ENCODE data around the gene APOBEC3C.
"Not testable (repeated sequence)": the region's sequence is repeated elsewhere in the genome, so short reads cannot be mapped to it uniquely, and the experiment has no call there.

Gene APOBEC3C

DNA sequence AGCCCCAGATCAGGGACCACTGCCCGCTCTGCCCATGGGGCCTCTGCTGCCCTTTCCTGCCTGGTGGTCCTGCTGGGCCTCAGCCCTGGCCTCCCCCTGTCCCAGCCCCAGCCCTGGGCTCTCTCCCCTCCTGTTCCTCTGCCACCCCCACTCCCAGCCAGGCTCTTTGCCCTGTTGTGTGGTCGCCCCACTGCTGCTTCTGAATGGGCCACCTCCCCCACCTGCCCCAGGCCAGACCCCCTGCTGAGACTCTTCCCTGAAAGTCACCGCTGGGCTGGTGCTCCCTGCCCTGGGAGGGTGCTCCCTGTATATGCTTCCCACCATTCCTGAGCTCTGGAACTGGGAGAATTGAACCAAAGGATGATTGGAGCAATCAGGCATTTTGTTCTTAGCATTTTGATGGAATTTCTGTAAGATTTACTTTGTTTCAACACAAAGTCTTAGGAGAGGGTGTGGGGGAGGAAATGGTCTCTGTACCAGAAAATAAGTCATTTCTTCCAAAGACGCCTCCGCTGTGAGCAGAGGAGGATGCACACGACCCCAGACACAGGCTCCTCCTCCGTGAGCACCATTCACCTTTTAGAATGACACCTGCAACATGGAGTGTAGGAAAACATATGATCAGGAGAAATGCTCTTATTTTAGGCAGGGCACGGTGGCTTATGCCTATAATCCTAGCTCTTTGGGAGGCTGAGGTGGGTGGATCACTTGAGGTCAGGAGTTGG is 26.7 kb upstream of the APOBEC3C start:
- Histone ChIP-seq H3K36me3 (ENCODE audit: control insufficient read depth, insufficient read depth, low read length) (no peaks in the 10 kb centered on the region), H3K27me3 (ENCODE audit: control insufficient read depth, insufficient read depth, low read length) (no peaks in the 10 kb centered on the region), H3K4me1 (ENCODE audit: control insufficient read depth, insufficient read depth, low read length) (no peaks in the 10 kb centered on the region), H3K4me3 (ENCODE audit: low read length) (no peak overlapping the region), H3K27ac (ENCODE audit: low read depth, low read length) (no peak overlapping the region), H3K9ac (ENCODE audit: low read length) (no peak overlapping the region)

DNA sequence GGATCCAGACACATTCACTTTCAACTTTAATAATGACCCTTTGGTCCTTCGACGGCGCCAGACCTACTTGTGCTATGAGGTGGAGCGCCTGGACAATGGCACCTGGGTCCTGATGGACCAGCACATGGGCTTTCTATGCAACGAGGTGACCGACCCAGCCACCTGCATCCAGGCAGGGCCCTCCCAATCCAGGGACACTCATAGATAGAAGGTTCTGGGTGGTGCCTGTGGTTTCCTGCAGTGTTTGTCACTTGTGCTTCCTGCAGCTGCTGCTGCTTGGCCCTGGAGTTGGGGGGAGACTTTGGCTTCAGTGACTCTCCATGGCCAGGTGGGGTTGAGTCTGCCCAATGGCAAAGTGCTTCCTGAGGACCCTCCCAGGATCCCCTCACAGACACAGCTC is 24.6 kb upstream of the APOBEC3C start:
- Histone ChIP-seq H3K27me3 (ENCODE audit: control insufficient read depth, insufficient read depth, low read length) (no peaks in the 10 kb centered on the region), H3K9ac (ENCODE audit: low read length) (no peak overlapping the region), H3K4me3 (ENCODE audit: low read length) (no peak overlapping the region), H3K36me3 (ENCODE audit: control insufficient read depth, insufficient read depth, low read length) (no peaks in the 10 kb centered on the region), H3K27ac (ENCODE audit: low read depth, low read length) (no peak overlapping the region), H3K4me1 (ENCODE audit: control insufficient read depth, insufficient read depth, low read length) (no peaks in the 10 kb centered on the region)

DNA sequence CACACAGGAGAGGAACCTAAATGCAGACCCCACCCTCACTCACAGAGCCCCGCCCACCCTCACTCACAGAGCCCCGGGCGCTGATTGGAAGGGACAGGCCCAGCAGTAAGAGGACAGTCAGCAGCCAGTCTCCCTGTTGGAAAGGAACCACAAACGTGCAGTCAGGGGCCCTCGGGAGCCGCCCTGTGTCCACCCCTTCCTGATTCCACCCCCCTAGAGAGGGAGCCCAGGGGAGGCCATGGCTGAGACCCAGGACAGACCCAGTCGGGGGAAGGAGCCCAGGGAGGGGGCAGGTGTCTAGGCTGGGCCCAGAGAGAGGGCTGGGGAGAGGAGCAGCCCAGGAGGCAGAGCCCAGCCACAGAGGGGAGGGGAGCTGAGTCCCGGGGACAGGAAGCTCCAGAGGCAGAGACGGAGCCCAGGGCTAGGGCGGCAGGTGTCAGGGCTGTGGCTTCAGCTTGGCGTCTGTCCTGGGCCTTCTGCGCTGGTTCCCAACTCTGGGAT is 21.1 kb upstream of the APOBEC3C start:
- H3K27me3 ChIP-seq (ENCODE audit: control insufficient read depth, insufficient read depth, low read length); H3K9ac ChIP-seq (ENCODE audit: low read length); H3K36me3 ChIP-seq (ENCODE audit: control insufficient read depth, insufficient read depth, low read length); H3K27ac ChIP-seq (ENCODE audit: low read depth, low read length); H3K4me1 ChIP-seq (ENCODE audit: control insufficient read depth, insufficient read depth, low read length); H3K4me3 ChIP-seq (ENCODE audit: low read length): not testable (repeated sequence)

DNA sequence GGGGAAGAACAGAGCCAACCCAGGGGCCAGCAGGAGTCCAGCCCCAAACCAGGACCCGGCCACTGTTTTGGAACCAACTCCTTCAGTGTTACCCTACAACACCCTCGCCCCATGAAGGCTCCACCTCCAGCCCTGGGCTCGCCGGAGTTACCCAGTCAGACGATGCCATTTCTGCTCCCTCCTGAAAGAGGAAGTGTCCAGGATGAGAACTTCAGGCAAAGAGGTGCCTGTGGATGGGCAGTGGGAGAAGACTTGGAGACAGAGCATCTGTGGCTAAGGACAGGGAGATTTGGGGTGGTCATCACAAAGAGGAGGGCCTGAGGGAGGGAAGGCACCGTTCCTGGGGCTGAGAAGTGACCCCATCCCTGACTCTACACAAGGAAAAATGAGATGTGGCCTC is 18.0 kb upstream of the APOBEC3C start:
- no peak overlapping the region for H3K27ac ChIP-seq (ENCODE audit: low read depth, low read length)
- peaks cover 3% of the 10 kb centered on the region for H3K27me3 ChIP-seq (ENCODE audit: control insufficient read depth, insufficient read depth, low read length)
- no peaks in the 10 kb centered on the region for H3K4me1 ChIP-seq (ENCODE audit: control insufficient read depth, insufficient read depth, low read length)
- H3K4me3 ChIP-seq (ENCODE audit: low read length): no peak overlapping the region
- H3K36me3 ChIP-seq (ENCODE audit: control insufficient read depth, insufficient read depth, low read length): no peaks in the 10 kb centered on the region
- H3K9ac ChIP-seq (ENCODE audit: low read length): no peak overlapping the region

DNA sequence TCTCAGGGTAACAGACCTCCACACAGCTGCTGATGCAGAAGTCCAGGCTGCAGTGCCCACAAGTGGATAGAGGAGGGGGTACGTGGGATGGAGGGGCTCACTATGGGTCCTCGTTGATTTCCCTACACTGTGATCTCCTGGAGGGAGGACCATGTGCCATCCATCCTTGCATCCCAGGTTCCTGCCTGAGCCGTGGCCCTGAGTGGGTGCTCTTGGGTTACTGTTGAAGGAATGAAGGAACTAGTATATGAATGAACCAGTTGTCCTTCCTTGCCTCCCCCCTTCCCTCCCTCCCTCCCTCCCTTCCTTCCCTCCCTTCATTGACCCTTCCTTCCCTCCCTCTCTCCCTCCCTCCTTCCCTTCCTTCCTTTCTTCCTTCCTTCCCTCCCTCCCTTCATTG is 16.5 kb upstream of the APOBEC3C start:
- Histone ChIP-seq H3K27ac (ENCODE audit: low read depth, low read length) (no peak overlapping the region), H3K4me1 (ENCODE audit: control insufficient read depth, insufficient read depth, low read length) (no peaks in the 10 kb centered on the region), H3K4me3 (ENCODE audit: low read length) (no peak overlapping the region), H3K27me3 (ENCODE audit: control insufficient read depth, insufficient read depth, low read length) (peaks cover 3% of the 10 kb centered on the region), H3K9ac (ENCODE audit: low read length) (no peak overlapping the region), H3K36me3 (ENCODE audit: control insufficient read depth, insufficient read depth, low read length) (no peaks in the 10 kb centered on the region)

DNA sequence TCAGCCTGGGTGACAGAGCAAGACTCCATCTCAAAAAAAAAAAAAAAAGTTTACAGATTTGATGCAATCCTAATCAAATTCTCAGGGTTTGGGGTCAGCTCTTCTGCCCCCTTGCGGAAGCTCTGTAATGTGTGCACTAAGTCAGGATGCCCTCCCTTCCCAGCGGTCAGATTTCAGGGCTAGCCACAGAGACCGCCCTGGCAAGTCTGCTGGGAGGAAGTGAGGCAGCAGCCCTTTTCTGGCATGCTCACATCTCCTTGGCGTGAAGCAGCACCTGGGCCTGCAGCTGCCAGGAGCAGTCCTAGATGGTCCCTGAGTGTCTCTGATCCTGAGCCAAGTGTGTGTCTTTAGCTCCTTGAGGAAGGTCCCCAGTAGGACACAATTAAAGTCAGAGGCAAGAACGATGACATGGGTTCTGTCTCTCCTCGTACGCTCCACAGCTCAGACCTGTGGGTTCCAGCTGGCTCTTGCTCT is 10.9 kb upstream of the APOBEC3C start:
- H3K4me3 ChIP-seq (ENCODE audit: low read length): no peak overlapping the region
- H3K27ac ChIP-seq (ENCODE audit: low read depth, low read length): no peak overlapping the region
- no peaks in the 10 kb centered on the region for H3K36me3 ChIP-seq (ENCODE audit: control insufficient read depth, insufficient read depth, low read length)

DNA sequence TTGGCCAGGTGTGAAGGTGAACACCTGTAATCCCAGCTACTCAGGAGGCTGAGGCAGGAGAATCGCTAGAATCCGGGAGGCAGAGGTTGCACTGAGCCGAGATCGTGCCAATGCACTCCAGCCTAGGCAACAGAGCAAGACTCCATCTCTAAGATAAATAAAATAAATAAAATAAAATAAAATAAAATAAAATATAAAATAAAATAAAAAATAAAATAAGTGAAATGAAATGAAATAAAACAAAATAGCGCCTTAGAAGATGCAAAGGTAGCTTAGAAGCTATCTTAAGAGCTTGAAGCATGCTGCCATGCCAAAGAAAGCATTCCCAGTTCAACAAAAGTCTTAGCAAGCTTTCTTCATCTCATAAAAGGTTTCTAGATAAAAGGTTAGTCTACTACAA is 6.9 kb upstream of the APOBEC3C start:
- no peak overlapping the region for H3K27ac ChIP-seq (ENCODE audit: low read depth, low read length)
- H3K27me3 ChIP-seq (ENCODE audit: control insufficient read depth, insufficient read depth, low read length): no peaks in the 10 kb centered on the region
- H3K9ac ChIP-seq (ENCODE audit: low read length): no peak overlapping the region
- H3K4me1 ChIP-seq (ENCODE audit: control insufficient read depth, insufficient read depth, low read length): no peaks in the 10 kb centered on the region
- no peak overlapping the region for H3K4me3 ChIP-seq (ENCODE audit: low read length)
- H3K36me3 ChIP-seq (ENCODE audit: control insufficient read depth, insufficient read depth, low read length): no peaks in the 10 kb centered on the region

More for the DNA sequence above, 10.9 kb upstream of the APOBEC3C start:
- Histone ChIP-seq H3K27me3 (ENCODE audit: control insufficient read depth, insufficient read depth, low read length) (no peaks in the 10 kb centered on the region), H3K9ac (ENCODE audit: low read length) (no peak overlapping the region), H3K4me1 (ENCODE audit: control insufficient read depth, insufficient read depth, low read length) (no peaks in the 10 kb centered on the region)

DNA sequence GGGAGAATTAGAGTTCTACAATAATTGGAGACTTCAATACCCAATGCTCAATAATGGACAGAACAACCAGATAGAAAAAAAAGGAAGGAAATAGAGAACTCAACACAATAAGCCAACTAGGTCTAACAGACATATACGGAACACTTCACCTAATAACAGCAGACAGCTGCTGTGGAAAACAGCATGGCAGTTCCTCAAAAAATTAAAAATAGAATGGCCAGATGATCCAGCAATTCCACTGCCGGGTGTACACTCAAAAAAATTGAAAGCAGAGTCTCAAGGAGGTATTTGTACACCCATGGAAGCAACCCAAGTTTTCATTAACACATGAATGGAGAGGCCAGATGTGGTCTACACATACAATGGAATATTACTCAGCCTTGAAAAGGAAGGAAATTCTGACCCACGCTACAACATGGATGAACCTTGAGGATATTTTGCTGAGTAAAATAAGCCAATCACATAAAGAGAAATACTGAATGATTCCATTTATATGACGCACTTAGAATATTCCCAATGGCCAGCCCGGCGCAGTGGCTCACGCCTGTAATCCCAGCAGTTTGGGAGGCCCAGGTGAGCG is 5.7 kb upstream of the APOBEC3C start:
- H3K27me3 ChIP-seq (ENCODE audit: control insufficient read depth, insufficient read depth, low read length); H3K27ac ChIP-seq (ENCODE audit: low read depth, low read length); H3K9ac ChIP-seq (ENCODE audit: low read length); H3K4me1 ChIP-seq (ENCODE audit: control insufficient read depth, insufficient read depth, low read length); H3K36me3 ChIP-seq (ENCODE audit: control insufficient read depth, insufficient read depth, low read length); H3K4me3 ChIP-seq (ENCODE audit: low read length): not testable (repeated sequence)

DNA sequence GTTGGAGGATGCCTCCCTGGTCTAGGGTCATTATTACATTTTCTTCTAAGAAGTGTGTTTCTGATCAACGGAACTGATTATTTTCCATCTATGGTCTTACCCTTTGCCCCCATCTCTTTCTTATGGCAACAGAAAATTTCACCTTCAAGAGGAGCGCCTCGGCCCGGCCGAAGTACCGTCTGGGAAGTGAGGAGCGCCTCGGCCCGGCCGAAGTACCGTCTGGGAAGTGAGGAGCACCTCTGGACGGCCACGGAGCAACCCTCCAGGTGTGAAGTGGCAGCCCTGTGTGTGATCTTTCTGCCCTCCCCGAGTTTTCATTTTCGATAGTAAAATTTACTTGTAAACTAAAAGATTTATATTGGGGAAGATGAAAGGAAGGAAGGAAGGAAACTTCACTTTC is 3.1 kb upstream of the APOBEC3C start:
- H3K4me3 ChIP-seq (ENCODE audit: low read length): no peak overlapping the region

DNA sequence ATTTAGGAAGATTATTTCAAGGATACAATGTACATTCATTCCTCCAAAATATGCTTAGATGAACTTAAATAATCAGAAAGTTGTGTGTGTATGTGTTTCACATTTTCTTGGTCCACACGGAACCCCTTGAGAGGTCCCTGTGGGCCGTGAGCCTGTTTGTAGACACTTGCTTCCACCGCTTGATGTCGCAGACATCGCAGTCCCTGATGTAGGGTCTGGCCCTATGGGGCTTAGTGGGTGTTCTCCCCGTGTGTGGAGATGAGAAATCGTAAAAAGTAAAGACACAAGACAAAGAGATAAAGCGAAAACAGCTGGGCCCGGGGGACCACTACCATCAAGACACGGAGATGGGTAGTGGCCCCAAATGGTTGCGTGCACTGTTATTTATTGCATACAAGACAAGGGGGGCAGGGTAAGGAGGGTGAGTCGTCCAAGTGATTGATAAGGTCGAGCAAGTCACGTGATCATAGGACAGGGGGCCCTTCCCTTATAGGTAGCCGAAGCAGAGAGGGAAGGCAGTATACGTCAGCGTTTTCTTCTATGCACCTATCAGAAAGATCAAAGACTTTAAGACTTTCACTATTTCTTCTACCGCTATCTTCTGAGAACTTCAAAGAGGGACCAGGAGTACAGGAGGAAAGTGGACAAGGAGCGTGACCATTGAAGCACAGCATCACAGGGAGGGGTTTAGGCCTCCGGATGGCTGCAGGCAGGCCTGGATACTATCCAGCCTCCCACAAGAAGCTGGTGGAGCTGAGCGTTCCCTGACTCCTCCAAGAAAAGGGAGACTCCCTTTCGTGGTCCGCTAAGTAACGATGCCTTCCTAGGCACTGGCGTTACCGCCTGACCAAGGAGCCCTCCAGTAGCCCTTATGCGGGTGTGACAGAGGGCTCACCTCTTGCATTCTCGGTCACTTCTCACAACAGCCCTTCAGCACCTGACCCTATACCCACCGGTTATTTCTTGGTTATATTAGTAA is 1.2 kb upstream of the APOBEC3C start:
- Histone ChIP-seq H3K27me3 (ENCODE audit: control insufficient read depth, insufficient read depth, low read length) (no peaks in the 10 kb centered on the region), H3K4me3 (ENCODE audit: low read length) (no peak overlapping the region), H3K27ac (ENCODE audit: low read depth, low read length) (no peak overlapping the region), H3K9ac (ENCODE audit: low read length) (no peak overlapping the region), H3K36me3 (ENCODE audit: control insufficient read depth, insufficient read depth, low read length) (no peaks in the 10 kb centered on the region), H3K4me1 (ENCODE audit: control insufficient read depth, insufficient read depth, low read length) (no peaks in the 10 kb centered on the region)

More for the DNA sequence above, 3.1 kb upstream of the APOBEC3C start:
- Histone ChIP-seq H3K9ac (ENCODE audit: low read length) (no peak overlapping the region), H3K27me3 (ENCODE audit: control insufficient read depth, insufficient read depth, low read length) (no peaks in the 10 kb centered on the region), H3K36me3 (ENCODE audit: control insufficient read depth, insufficient read depth, low read length) (no peaks in the 10 kb centered on the region), H3K4me1 (ENCODE audit: control insufficient read depth, insufficient read depth, low read length) (no peaks in the 10 kb centered on the region), H3K27ac (ENCODE audit: low read depth, low read length) (no peak overlapping the region)

DNA sequence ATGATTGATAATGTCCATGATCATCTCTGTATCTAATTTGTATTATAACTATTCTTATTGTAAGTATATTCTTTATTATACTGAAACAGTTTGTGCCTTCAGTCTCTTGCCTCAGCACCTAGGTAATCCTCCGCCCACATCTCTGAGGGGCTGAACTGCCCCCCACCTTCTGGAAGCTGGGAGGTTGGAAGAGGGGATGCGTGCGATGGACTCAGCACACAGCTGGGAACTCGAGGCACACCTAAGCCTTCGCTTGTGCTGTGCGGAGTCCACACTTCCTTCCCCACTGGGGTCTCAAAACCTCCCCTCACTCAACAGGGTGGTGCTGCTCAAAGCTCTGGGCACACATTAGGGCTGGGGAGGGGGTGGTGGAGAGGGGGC is 506 bp upstream of the APOBEC3C start:
- not testable (repeated sequence) for H3K36me3 ChIP-seq (ENCODE audit: control insufficient read depth, insufficient read depth, low read length); H3K27me3 ChIP-seq (ENCODE audit: control insufficient read depth, insufficient read depth, low read length); H3K9ac ChIP-seq (ENCODE audit: low read length); H3K4me1 ChIP-seq (ENCODE audit: control insufficient read depth, insufficient read depth, low read length)
- peak overlapping the region; percentile 66 for H3K4me3 ChIP-seq (ENCODE audit: low read length)
- peak overlapping the region; percentile 72 for H3K27ac ChIP-seq (ENCODE audit: low read depth, low read length)

DNA sequence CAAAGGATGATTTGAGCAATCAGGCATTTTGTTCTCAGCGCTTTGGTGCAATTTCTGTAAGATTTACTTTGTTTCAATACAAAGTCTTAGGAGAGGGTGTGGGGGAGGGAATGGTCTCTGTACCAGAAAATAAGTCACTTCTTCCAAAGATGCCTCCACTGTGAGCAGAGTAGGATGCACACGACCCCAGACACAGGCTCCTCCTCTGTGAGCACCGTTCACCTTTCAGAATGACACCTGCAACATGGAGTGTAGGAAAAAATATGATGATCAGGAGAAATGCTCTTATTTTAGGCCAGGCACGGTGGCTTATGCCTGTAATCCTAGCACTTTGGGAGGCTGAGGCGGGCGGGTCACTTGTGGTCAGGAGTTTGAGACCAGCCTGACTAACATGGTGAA is 665 bp downstream of the APOBEC3C start:
- H3K9ac ChIP-seq (ENCODE audit: low read length); H3K36me3 ChIP-seq (ENCODE audit: control insufficient read depth, insufficient read depth, low read length); H3K27me3 ChIP-seq (ENCODE audit: control insufficient read depth, insufficient read depth, low read length); H3K4me1 ChIP-seq (ENCODE audit: control insufficient read depth, insufficient read depth, low read length): not testable (repeated sequence)
- Histone ChIP-seq H3K27ac (ENCODE audit: low read depth, low read length) (peak overlapping the region; percentile 72), H3K4me3 (ENCODE audit: low read length) (peak overlapping the region; percentile 66)
